ENCODE data around the gene SH3GL1. TPM values are rescaled to one million over a fixed set of nuclear protein-coding genes. Genes with fewer than 3 reads are reported as not detected.

The SH3GL1 gene
- total and polyA plus RNA-seq, 2 experiments from 2014 or later, result 81.7 to 114 TPM

GRCh38 chr19:4362101-4362828, 38.1 kb downstream of the SH3GL1 start:
- H3K9me3 ChIP-seq (ENCODE audit: low read depth), result no peaks in the 10 kb centered on the region
- no peak overlapping the region for H3K4me2 ChIP-seq
- H3K79me2 ChIP-seq, result peaks cover 9% of the 10 kb centered on the region
- no peaks in the 10 kb centered on the region for H3K27me3 ChIP-seq
- peaks cover 3% of the 10 kb centered on the region for H4K20me1 ChIP-seq (ENCODE audit: insufficient read depth, poor library complexity, severe bottlenecking)
- peaks cover 20% of the 10 kb centered on the region for H3K4me1 ChIP-seq (ENCODE audit: insufficient read depth)
- H3K36me3 ChIP-seq (replicated peaks; ENCODE audit: insufficient read depth, low read depth), result no peaks in the 10 kb centered on the region
- DNase-seq (ENCODE audit: low spot score), result no peak
- H2AFZ ChIP-seq, result no peak overlapping the region
- TF ChIP-seq EZH2 (IDR thresholded peaks at IDR 0.05; ENCODE audit: borderline replicate concordance) (no peak), EZH2phosphoT487 (IDR thresholded peaks at IDR 0.05; ENCODE audit: low read depth, severe bottlenecking, unreplicated experiment) (no peak), CTCF (IDR thresholded peaks at IDR 0.05; ENCODE audit: poor library complexity) (no peak)
- peak overlapping the region; percentile 75 for H3K27ac ChIP-seq
- 90% methylated on average over 32 of the region's 32 CpGs for WGBS (ENCODE audit: low lambda C conversion rate, missing lambda C conversion rate)
- no peak overlapping the region for H3K4me3 ChIP-seq
- no peaks in the 10 kb centered on the region for H3K9me2 ChIP-seq (replicated peaks; ENCODE audit: insufficient read depth)

- H3K4me1 ChIP-seq (ENCODE audit: insufficient read depth), result peaks cover 20% of the 10 kb centered on the region
- H4K20me1 ChIP-seq (ENCODE audit: insufficient read depth, poor library complexity, severe bottlenecking), result no peaks in the 10 kb centered on the region
- no peaks in the 10 kb centered on the region for H3K27me3 ChIP-seq
- H3K4me3 ChIP-seq, result no peak overlapping the region
- DNase-seq (ENCODE audit: low spot score), result peak; percentile 48
- no peak overlapping the region for H3K4me2 ChIP-seq
- peak overlapping the region; percentile 75 for H3K27ac ChIP-seq
- TF ChIP-seq EZH2phosphoT487 (IDR thresholded peaks at IDR 0.05; ENCODE audit: low read depth, severe bottlenecking, unreplicated experiment), result no peak
- TF ChIP-seq CTCF (IDR thresholded peaks at IDR 0.05; ENCODE audit: poor library complexity), result no peak
- no peak for TF ChIP-seq EZH2 (IDR thresholded peaks at IDR 0.05; ENCODE audit: borderline replicate concordance)
- no peaks in the 10 kb centered on the region for H3K36me3 ChIP-seq (replicated peaks; ENCODE audit: insufficient read depth, low read depth)
- H2AFZ ChIP-seq, result no peak overlapping the region
- no peaks in the 10 kb centered on the region for H3K9me3 ChIP-seq (ENCODE audit: low read depth)
- no peaks in the 10 kb centered on the region for H3K9me2 ChIP-seq (replicated peaks; ENCODE audit: insufficient read depth)
- peaks cover 2% of the 10 kb centered on the region for H3K79me2 ChIP-seq
- 79% methylated on average over 29 of the region's 50 CpGs for WGBS (ENCODE audit: low lambda C conversion rate, missing lambda C conversion rate)
These were observed 38.9 kb downstream of the SH3GL1 start for GRCh38 chr19:4361152-4362046.

GRCh38 chr19:4360641-4361151, 39.7 kb downstream of the SH3GL1 start:
- peak overlapping the region; percentile 75 for H3K27ac ChIP-seq
- no peak overlapping the region for H3K4me3 ChIP-seq
- TF ChIP-seq EZH2phosphoT487 (IDR thresholded peaks at IDR 0.05; ENCODE audit: low read depth, severe bottlenecking, unreplicated experiment) (no peak), CTCF (IDR thresholded peaks at IDR 0.05; ENCODE audit: poor library complexity) (peak; percentile 7), EZH2 (IDR thresholded peaks at IDR 0.05; ENCODE audit: borderline replicate concordance) (no peak)
- H3K9me3 ChIP-seq (ENCODE audit: low read depth), result no peaks in the 10 kb centered on the region
- no peaks in the 10 kb centered on the region for H4K20me1 ChIP-seq (ENCODE audit: insufficient read depth, poor library complexity, severe bottlenecking)
- H3K27me3 ChIP-seq, result no peaks in the 10 kb centered on the region
- H3K79me2 ChIP-seq, result no peaks in the 10 kb centered on the region
- H3K4me1 ChIP-seq (ENCODE audit: insufficient read depth), result peaks cover 20% of the 10 kb centered on the region
- 71% methylated on average over 12 of the region's 12 CpGs for WGBS (ENCODE audit: low lambda C conversion rate, missing lambda C conversion rate)
- no peak overlapping the region for H3K4me2 ChIP-seq
- no peak overlapping the region for H2AFZ ChIP-seq
- DNase-seq (ENCODE audit: low spot score), result peak; percentile 52
- H3K9me2 ChIP-seq (replicated peaks; ENCODE audit: insufficient read depth), result no peaks in the 10 kb centered on the region
- no peaks in the 10 kb centered on the region for H3K36me3 ChIP-seq (replicated peaks; ENCODE audit: insufficient read depth, low read depth)

All from hepatocyte (in vitro differentiated cells).